ENCODE results near the gene GABBR1. TPM values are rescaled to one million over a fixed set of nuclear protein-coding genes. Genes with fewer than 3 reads are reported as not detected.
A peak's percentile ranks its signal among the peaks of the same experiment; 100 is the strongest.
"Not testable (repeated sequence)": the region's sequence is repeated elsewhere in the genome, so short reads cannot be mapped to it uniquely, and the experiment has no call there.

GABBR1 gene
- total RNA-seq, 1 donor from 2014 or later = 71.7 TPM

GRCh38 chr6:29671026-29671425, 38.0 kb upstream of the GABBR1 start:
- Mint-ChIP-seq H3K4me1 (ENCODE audit: unreplicated experiment) (no peaks in the 10 kb centered on the region), H3K4me3 (no peak overlapping the region), H3K27me3 (peaks cover 22% of the 10 kb centered on the region), H3K27ac (no peak overlapping the region), H3K36me3 (no peaks in the 10 kb centered on the region), H3K9me3 (no peaks in the 10 kb centered on the region)
- DNase-seq (ENCODE audit: extremely low spot score, unreplicated experiment) = no peak
- TF ChIP-seq, protein P1, sequence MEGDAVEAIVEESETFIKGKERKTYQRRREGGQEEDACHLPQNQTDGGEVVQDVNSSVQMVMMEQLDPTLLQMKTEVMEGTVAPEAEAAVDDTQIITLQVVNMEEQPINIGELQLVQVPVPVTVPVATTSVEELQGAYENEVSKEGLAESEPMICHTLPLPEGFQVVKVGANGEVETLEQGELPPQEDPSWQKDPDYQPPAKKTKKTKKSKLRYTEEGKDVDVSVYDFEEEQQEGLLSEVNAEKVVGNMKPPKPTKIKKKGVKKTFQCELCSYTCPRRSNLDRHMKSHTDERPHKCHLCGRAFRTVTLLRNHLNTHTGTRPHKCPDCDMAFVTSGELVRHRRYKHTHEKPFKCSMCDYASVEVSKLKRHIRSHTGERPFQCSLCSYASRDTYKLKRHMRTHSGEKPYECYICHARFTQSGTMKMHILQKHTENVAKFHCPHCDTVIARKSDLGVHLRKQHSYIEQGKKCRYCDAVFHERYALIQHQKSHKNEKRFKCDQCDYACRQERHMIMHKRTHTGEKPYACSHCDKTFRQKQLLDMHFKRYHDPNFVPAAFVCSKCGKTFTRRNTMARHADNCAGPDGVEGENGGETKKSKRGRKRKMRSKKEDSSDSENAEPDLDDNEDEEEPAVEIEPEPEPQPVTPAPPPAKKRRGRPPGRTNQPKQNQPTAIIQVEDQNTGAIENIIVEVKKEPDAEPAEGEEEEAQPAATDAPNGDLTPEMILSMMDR (conservative IDR thresholded peaks at IDR 0.05) = no peak

GRCh38 chr6:29667158-29667557, 34.2 kb upstream of the GABBR1 start:
- DNase-seq (ENCODE audit: extremely low spot score, unreplicated experiment) = no peak
- Mint-ChIP-seq H3K4me3 (no peak overlapping the region), H3K9me3 (no peaks in the 10 kb centered on the region), H3K27ac (no peak overlapping the region), H3K36me3 (no peaks in the 10 kb centered on the region), H3K27me3 (peaks cover 22% of the 10 kb centered on the region), H3K4me1 (ENCODE audit: unreplicated experiment) (peaks cover 6% of the 10 kb centered on the region)
- TF ChIP-seq, protein P1 (conservative IDR thresholded peaks at IDR 0.05) = no peak

DNA sequence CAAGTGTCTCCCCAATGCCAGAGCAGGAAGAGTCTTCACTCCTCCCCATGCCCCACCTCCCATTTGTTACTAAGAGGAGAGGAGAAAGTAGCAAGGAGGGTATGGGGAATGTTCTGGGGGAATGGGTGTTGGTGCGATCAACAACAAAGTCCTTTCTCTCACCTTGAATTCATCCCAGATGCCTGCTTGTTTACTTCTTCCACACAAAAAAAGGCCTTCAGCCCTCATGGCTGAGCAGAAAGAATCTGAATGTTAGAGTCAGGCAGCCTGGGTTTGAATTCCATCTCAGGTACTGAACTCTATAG, 33.8 kb upstream of the GABBR1 start:
- TF ChIP-seq, protein P1 (conservative IDR thresholded peaks at IDR 0.05) = no peak
- Mint-ChIP-seq H3K27ac (no peak overlapping the region), H3K4me1 (ENCODE audit: unreplicated experiment) (peaks cover 6% of the 10 kb centered on the region), H3K36me3 (no peaks in the 10 kb centered on the region), H3K27me3 (peaks cover 22% of the 10 kb centered on the region), H3K4me3 (no peak overlapping the region), H3K9me3 (no peaks in the 10 kb centered on the region)
- no peak for DNase-seq (ENCODE audit: extremely low spot score, unreplicated experiment)

DNA sequence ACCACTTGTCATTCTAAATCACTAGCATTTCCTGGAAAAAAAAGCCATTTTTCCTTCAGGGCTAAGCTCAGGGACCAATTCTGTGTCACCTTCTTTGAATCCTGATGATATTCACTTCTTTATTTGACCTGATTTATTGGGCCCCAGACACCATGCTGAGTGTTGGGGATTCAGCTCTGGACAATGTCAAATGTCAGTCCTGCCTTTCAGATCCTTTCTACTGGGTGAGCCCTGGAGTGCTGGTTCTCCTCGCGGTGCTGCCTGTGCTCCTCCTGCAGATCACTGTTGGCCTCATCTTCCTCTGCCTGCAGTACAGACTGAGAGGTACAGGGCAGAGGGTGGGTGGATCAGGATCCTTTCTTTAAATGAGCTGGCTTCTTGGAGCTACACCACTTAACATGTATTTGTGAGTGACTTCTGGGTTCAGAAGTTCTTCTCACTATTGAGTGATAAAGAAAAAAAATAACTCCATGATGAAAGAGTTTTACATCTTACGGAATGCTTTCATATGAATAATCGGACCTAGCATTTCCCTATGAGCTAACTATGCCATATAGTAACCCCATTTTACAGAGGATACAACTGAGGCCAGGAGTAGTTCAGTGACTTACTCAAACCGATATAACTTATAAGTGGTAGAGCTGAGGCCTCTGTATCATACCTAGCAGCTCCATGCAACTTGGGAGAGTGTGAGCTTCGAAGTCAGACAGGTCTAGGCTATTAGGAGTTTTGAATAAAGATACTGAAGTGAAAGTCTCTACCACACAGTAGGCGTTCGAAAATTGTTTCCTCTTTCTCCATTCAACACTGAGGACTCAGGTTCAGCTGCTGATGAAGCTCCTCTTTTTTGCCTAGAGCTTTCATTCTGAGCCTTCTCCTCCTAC, 33.2 kb upstream of the GABBR1 start:
- no peaks in the 10 kb centered on the region for H3K9me3 Mint-ChIP-seq
- no peak for DNase-seq (ENCODE audit: extremely low spot score, unreplicated experiment)
- peaks cover 6% of the 10 kb centered on the region for H3K4me1 Mint-ChIP-seq (ENCODE audit: unreplicated experiment)
- TF ChIP-seq, protein P1 (conservative IDR thresholded peaks at IDR 0.05) = no peak
- peaks cover 24% of the 10 kb centered on the region for H3K27me3 Mint-ChIP-seq
- H3K4me3 Mint-ChIP-seq = no peak overlapping the region
- no peak overlapping the region for H3K27ac Mint-ChIP-seq
- no peaks in the 10 kb centered on the region for H3K36me3 Mint-ChIP-seq

GRCh38 chr6:29663300-29664042, 30.5 kb upstream of the GABBR1 start:
- Mint-ChIP-seq H3K4me1 (ENCODE audit: unreplicated experiment) (peaks cover 6% of the 10 kb centered on the region), H3K9me3 (no peaks in the 10 kb centered on the region), H3K27me3 (peaks cover 24% of the 10 kb centered on the region), H3K27ac (peak overlapping the region; percentile 1), H3K36me3 (no peaks in the 10 kb centered on the region), H3K4me3 (no peak overlapping the region)
- TF ChIP-seq, protein P1 (conservative IDR thresholded peaks at IDR 0.05) = no peak
- no peak for DNase-seq (ENCODE audit: extremely low spot score, unreplicated experiment)

DNA sequence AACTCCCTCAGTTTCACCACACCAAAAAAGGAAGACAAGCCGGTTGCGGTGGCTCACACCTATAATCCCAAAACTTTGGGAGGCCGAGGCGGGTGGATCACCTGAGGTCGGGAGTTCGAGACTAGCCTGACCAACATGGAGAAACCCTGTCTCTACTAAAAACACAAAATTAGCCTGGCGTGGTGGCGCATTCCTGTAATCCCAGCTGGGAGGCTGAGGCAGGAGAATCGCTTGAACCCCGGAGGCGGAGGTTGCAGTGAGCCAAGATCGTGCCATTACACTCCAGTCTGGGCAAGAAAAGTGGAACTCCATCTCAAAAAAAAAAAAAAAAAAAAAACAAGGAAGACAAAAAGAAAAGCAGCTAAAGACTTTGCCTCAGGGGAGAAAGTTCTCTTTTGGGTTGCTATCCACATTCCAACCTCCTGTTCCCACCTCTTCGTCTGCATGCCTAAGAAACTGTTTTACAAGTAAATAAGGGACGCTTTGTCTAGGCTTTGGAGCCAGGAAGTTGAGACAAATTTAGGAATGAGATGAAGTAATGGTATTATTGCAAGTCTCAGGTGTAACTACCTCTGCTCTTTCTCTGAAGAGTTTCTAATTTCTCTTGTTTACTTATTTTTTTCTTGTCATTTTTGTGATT, 28.6 kb upstream of the GABBR1 start:
- H3K36me3 Mint-ChIP-seq; DNase-seq (ENCODE audit: extremely low spot score, unreplicated experiment); H3K4me1 Mint-ChIP-seq (ENCODE audit: unreplicated experiment); H3K4me3 Mint-ChIP-seq; H3K9me3 Mint-ChIP-seq: not testable (repeated sequence)
- peak overlapping the region; percentile 34 for H3K27ac Mint-ChIP-seq
- peaks cover 21% of the 10 kb centered on the region for H3K27me3 Mint-ChIP-seq

Data from type B pancreatic cell (in vitro differentiated cells).